HG02642 (cell line): ENCODE results near the gene PI4K2B.
A peak's percentile ranks its signal among the peaks of the same experiment; 100 is the strongest.
"Not testable (repeated sequence)": the region's sequence is repeated elsewhere in the genome, so short reads cannot be mapped to it uniquely, and the experiment has no call there.

Source experiments
- ATAC-seq: cut with Tn5 transposase; IDR thresholded peaks from one replicate; pipeline ENCODE4 v1.9.1; 2021; ENCODE audit warnings: mild to moderate bottlenecking; ENCODE audit not compliant: unreplicated experiment, poor library complexity

Gene PI4K2B

GRCh38 chr4:25302626-25303025, 68.8 kb downstream of the PI4K2B start:
- no peak for ATAC-seq

GRCh38 chr4:25303578-25303977, 69.7 kb downstream of the PI4K2B start:
- ATAC-seq: no peak

- no peak for ATAC-seq
Measured at GRCh38 chr4:25306518-25307057, 72.8 kb downstream of the PI4K2B start.

- no peak for ATAC-seq
Measured at GRCh38 chr4:25307596-25307995, 73.8 kb downstream of the PI4K2B start.

GRCh38 chr4:25308306-25308705, 74.5 kb downstream of the PI4K2B start:
- no peak for ATAC-seq

- ATAC-seq: no peak
Measured at GRCh38 chr4:25308761-25309160, 74.9 kb downstream of the PI4K2B start.

GRCh38 chr4:25310066-25310802, 76.4 kb downstream of the PI4K2B start:
- peak; percentile 40 for ATAC-seq

GRCh38 chr4:25310803-25311166, 77.0 kb downstream of the PI4K2B start:
- ATAC-seq: no peak

- ATAC-seq: peak; percentile 94
Measured at GRCh38 chr4:25312496-25313200, 78.8 kb downstream of the PI4K2B start, which contains the start of gene ZCCHC4. Gene ZCCHC4 (plus strand): TSS chr4:25312774. CDS start chr4:25312810, 36 bp downstream.

GRCh38 chr4:25313201-25313895, 79.5 kb downstream of the PI4K2B start:
- ATAC-seq: no peak

- no peak for ATAC-seq
Measured at GRCh38 chr4:25320336-25320735, 86.5 kb downstream of the PI4K2B start.

- ATAC-seq: no peak
Measured at GRCh38 chr4:25320773-25321172, 86.9 kb downstream of the PI4K2B start.

GRCh38 chr4:25321703-25322102, 87.9 kb downstream of the PI4K2B start:
- ATAC-seq: no peak

- not testable (repeated sequence) for ATAC-seq
Measured at GRCh38 chr4:25328463-25328862, 94.6 kb downstream of the PI4K2B start.
